ENCODE measurements around the gene CDH22.

The CDH22 gene

GRCh38 chr20:46152824-46153586, 155.3 kb downstream of the CDH22 start:
- DNase-seq (ENCODE audit: low read depth in 3 of 3, low spot score in 1 of 3) = no peak

- no peak for DNase-seq (ENCODE audit: low read depth in 3 of 3, low spot score in 1 of 3)
Observed at GRCh38 chr20:46151936-46152335, 156.4 kb downstream of the CDH22 start.

GRCh38 chr20:46150943-46151342, 157.4 kb downstream of the CDH22 start:
- DNase-seq (ENCODE audit: low read depth in 3 of 3, low spot score in 1 of 3) = no peak

- no peak for DNase-seq (ENCODE audit: low read depth in 3 of 3, low spot score in 1 of 3)
Observed at GRCh38 chr20:46148313-46149208, 159.7 kb downstream of the CDH22 start.

GRCh38 chr20:46145713-46146112, 162.6 kb downstream of the CDH22 start:
- no peak for DNase-seq (ENCODE audit: low read depth in 3 of 3, low spot score in 1 of 3)

GRCh38 chr20:46144432-46145025, 163.8 kb downstream of the CDH22 start:
- DNase-seq (ENCODE audit: low read depth in 3 of 3, low spot score in 1 of 3) = no peak

- no peak for DNase-seq (ENCODE audit: low read depth in 3 of 3, low spot score in 1 of 3)
Observed at GRCh38 chr20:46142124-46142523, 166.2 kb downstream of the CDH22 start.

GRCh38 chr20:46139908-46140482, 168.3 kb downstream of the CDH22 start:
- DNase-seq (ENCODE audit: low read depth in 3 of 3, low spot score in 1 of 3) = no peak

- DNase-seq (ENCODE audit: low read depth in 3 of 3, low spot score in 1 of 3) = no peak
Observed at GRCh38 chr20:46139266-46139889, 168.9 kb downstream of the CDH22 start.

- no peak for DNase-seq (ENCODE audit: low read depth in 3 of 3, low spot score in 1 of 3)
Observed at GRCh38 chr20:46137816-46138215, 170.5 kb downstream of the CDH22 start.

GRCh38 chr20:46135856-46136633, 172.3 kb downstream of the CDH22 start:
- DNase-seq (ENCODE audit: low read depth in 3 of 3, low spot score in 1 of 3) = no peak

GRCh38 chr20:46134716-46135115, 173.6 kb downstream of the CDH22 start:
- DNase-seq (ENCODE audit: low read depth in 3 of 3, low spot score in 1 of 3) = no peak

GRCh38 chr20:46133886-46134654, 174.2 kb downstream of the CDH22 start:
- DNase-seq (ENCODE audit: low read depth in 3 of 3, low spot score in 1 of 3) = no peak

- peak in 2 of 3 donors; percentile 22 to 43 for DNase-seq (ENCODE audit: low read depth in 3 of 3, low spot score in 1 of 3)
Observed at GRCh38 chr20:46132705-46133120, 175.6 kb downstream of the CDH22 start.

- DNase-seq (ENCODE audit: low read depth in 3 of 3, low spot score in 1 of 3) = no peak
Observed at GRCh38 chr20:46131396-46131795, 176.9 kb downstream of the CDH22 start.

- no peak for DNase-seq (ENCODE audit: low read depth in 3 of 3, low spot score in 1 of 3)
Observed at GRCh38 chr20:46130534-46130933, 177.8 kb downstream of the CDH22 start.

- no peak for DNase-seq (ENCODE audit: low read depth in 3 of 3, low spot score in 1 of 3)
Observed at GRCh38 chr20:46129955-46130481, 178.3 kb downstream of the CDH22 start.

- no peak for DNase-seq (ENCODE audit: low read depth in 3 of 3, low spot score in 1 of 3)
Observed at GRCh38 chr20:46128310-46129151, 179.8 kb downstream of the CDH22 start.

Data from stimulated activated CD4-positive, alpha-beta T cell treated with anti-CD3 and anti-CD28 coated beads, TNF-alpha, amount 100 ng/mL, for 1 hour (primary cell).